ENCODE measurements around the gene CIAO1.

GRCh38 chr2:96233436-96233835 lies 32.6 kb upstream of the CIAO1 start:
- TF ChIP-seq CTCF (conservative IDR thresholded peaks at IDR 0.05 in 1 of 2, IDR thresholded peaks at IDR 0.05 in 1 of 2; ENCODE audit: low read depth in 1 of 2, low read length in 2 of 2) (no peak), EZH2 (IDR thresholded peaks at IDR 0.05; ENCODE audit: low read length, missing control alignments) (no peak)
